GM18502 (cell line): Measurements from ENCODE around the gene BTN1A1.
A peak's percentile ranks its signal among the peaks of the same experiment; 100 is the strongest.
"Not testable (repeated sequence)": the region's sequence is repeated elsewhere in the genome, so short reads cannot be mapped to it uniquely, and the experiment has no call there.

Source experiments
- ATAC-seq: cut with Tn5 transposase; IDR thresholded peaks from one replicate; pipeline ENCODE4 v1.9.1; 2021; ENCODE audit warnings: mild to moderate bottlenecking; ENCODE audit not compliant: unreplicated experiment, poor library complexity

BTN1A1 gene

GRCh38 chr6:26507658-26508057 lies 7.6 kb downstream of the BTN1A1 start:
- ATAC-seq = no peak

DNA sequence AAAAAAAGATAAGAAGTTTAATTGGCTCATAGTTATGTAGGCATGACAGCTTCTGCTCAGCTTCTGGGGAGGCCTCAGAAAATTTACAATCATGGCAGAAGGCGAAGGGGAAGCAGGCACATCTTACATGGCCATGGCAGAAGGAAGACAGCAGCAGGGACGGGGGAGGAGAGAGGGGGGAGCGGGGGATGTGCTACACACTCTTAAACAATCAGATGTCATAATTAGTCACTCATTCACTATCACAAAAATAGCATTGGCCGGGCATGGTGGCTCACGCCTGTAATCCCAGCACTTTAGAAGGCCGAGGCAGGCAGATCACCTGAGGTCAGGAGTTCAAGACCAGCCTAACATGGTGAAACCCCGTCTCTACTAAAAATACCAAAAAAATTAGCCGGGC lies 10.9 kb downstream of the BTN1A1 start:
- ATAC-seq = not testable (repeated sequence)

- no peak for ATAC-seq
These were observed 14.9 kb downstream of the BTN1A1 start for GRCh38 chr6:26514984-26515383.

GRCh38 chr6:26516481-26517427 lies 16.7 kb downstream of the BTN1A1 start:
- ATAC-seq = no peak

DNA sequence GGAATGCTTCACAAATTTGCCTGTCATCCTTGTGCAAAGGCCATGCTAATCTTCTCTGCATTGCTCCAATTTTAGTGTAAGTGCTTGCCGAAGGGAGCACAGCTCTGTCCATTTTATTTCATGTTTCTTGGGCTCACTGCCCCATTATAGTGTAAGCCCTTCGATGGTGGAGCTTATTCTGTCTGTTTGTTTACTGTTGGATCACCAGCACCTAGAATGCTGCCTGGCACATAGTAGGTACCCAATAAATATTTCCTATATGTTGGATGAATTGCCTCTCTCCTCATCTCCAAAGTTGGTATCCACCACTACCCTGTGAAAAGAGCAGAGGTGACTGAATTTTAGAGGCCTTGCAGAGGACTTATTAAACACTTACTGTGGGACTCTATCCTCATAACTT lies 19.3 kb downstream of the BTN1A1 start:
- ATAC-seq = no peak

GRCh38 chr6:26520237-26520849 lies 20.2 kb downstream of the BTN1A1 start:
- ATAC-seq = peak; percentile 30

DNA sequence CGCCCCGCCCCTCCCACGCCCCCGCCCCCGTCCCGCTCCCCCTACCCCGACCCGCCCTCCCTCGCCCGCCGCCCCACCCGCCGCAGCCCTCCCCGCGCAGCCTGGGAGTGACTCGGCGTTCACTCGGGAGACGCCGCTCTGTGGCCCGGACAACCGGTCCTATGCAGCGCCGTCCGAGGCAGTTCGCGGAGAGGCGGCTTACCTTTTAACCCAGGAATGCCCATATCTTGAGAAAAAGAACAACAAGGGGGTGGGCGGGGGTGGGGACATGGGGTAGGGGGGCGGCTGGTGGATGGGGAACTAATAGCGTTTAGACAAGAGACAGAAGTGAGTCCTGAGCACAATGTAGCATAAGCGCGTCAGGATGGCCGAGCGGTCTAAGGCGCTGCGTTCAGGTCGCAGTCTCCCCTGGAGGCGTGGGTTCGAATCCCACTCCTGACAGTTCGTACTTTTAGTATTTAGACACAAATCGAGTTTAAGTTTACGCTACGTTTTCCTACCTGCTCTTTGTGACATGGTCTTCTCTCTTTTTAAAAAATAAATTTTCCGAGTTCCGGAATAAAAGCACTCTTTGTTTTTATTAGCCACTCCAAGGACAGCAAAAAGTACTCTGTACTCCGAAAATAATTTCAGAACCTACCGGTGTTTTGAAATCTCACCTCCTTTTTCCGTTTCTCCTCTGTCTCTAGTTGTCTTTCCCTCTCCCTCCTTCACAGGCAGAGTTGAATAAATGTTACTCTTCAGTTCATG lies 20.9 kb downstream of the BTN1A1 start:
- ATAC-seq = peak; percentile 63

- peak; percentile 79 for ATAC-seq
These were observed 21.7 kb downstream of the BTN1A1 start for GRCh38 chr6:26521600-26522391.

- not testable (repeated sequence) for ATAC-seq
These were observed 22.6 kb downstream of the BTN1A1 start for GRCh38 chr6:26522486-26523228.

- not testable (repeated sequence) for ATAC-seq
These were observed 24.2 kb downstream of the BTN1A1 start for GRCh38 chr6:26524314-26524713.

DNA sequence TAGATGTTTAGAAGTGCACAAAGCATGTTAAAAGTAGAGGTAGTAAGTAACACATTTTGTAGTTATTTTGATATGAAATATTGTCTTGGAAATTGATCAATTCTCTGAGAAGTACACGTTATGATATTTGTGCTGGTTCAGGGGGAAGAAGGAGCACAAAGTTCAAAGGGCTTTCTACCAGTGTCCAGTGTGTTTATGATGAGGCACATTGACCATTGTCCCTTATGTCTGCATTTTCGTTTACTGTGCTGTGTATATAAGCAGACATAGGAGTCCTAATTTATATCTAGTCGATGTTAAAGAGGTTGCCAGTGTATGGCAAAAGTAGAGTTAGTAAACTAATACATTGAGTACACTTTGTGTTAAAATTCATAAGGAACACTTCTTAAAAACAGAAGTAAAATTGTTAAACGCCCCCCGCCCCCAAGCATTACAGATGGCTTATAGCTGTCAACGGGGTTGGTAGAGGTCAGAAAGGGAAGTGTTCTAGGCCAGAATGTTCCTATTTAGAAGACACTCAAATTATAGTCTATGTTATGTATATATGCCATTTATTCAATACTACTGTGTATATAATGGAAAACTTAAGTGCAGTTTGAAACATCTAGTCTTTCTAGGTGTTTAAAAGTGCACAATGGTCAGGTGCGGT lies 24.7 kb downstream of the BTN1A1 start:
- no peak for ATAC-seq

DNA sequence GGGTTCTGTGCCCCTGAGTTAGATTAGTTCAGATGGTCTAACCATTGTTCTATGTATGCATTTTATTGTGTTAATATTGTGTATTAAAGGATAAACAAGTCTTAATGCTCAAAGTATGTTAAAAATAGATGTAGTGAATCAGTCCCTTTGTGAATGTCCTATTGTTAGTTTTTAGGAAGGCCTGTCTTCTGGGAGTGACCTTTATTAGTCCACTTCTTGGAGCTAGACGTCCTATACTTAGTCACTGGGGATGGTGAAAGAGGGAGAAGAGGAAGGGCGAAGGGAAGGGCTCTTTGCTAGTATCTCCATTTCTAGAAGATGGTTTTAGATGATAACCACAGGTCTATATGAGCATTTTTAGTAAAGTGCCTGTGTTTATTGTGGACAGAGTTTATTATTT lies 25.7 kb downstream of the BTN1A1 start:
- ATAC-seq = no peak

GRCh38 chr6:26526928-26527327 lies 26.8 kb downstream of the BTN1A1 start:
- ATAC-seq = no peak

GRCh38 chr6:26530203-26530602 lies 30.1 kb downstream of the BTN1A1 start:
- no peak for ATAC-seq

DNA sequence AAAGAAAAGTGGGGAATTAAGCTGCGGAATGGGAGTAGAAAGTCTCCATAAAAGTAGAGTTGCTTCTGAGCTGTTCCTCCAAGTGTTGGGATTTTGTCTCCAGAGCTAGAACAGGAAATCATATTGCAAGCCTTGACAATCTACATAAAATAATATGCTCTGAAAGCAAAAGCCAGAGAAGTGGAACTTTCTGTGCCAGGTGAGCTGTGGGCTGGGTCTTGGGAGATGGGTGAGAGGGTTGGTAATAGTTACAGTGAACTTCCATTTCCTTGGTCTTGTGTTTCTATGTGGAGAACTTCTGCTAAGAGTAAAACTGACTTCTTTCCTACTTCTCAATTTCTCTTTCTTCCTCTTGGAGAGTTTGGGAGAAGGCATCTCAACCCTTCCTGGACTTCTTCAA lies 31.8 kb downstream of the BTN1A1 start:
- no peak for ATAC-seq

DNA sequence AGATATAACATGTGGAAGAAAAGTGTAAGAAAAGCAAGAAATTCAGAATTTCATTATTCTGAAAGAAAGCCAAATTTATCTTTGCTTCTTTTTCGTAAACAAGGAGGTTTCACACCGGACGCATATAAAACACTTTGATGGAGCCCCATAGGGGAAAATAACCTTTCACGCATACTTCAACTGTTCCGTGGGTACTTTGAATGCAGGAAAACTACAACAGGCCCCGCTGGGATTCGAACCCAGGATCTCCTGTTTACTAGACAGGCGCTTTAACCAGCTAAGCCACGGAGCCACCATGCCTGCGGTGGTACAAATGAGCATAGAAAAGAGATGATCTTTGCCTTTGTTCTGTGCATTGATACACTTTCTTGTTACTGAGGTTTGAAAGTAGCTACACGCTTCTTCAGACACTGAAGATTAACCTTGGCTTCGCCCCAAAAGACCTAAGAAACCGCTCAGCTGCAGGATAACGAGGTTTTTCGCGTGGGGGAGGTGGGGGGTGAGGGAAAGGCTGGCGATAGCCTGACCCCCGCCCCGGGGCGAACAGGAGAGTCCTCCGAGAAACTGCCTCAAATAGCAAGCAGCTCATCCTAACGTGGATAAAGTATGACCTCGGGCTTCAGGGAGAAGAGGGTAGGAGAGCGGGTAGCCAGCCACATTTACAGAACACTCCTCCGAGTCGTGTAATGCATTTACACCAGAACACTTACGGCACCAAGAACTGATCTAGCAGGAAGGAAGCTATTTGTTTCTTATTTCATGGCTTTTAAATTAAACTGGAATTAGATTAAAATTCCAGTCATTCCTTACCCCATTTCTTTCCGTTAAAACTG lies 32.8 kb downstream of the BTN1A1 start:
- ATAC-seq = peak; percentile 47

DNA sequence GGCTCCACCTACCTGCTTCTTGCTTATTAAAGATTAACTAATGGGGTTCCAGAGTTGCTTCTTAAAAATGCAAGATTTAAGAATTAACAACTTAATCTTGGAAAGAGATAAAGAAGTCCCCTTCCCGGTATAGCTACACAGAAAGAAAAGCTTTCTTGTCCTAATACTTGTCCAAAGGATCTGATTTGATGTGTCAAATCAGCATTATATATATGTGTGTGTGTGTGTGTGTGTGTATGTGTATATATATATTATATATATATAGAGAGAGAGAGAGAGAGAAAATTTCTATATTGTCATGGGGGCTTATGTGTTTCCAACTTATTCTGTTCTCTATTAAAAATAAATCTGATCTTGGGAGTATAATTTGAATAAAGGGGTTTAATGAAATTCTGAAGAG lies 33.4 kb downstream of the BTN1A1 start:
- ATAC-seq = no peak
